Tracheal epithelial cell (primary cell): ENCODE data around the gene SHOC1. TPM values are rescaled to one million over a fixed set of nuclear protein-coding genes. Genes with fewer than 3 reads are reported as not detected.

Experiments
- total RNA-seq: library from RNA; depleted of rRNA; stranded (reverse); fragments of >200 nt; gene quantifications from 2 replicates; pipeline ENCODE4 v1.2.1, GENCODE V29; 2014

SHOC1 gene
- under 0.01 TPM in 1 of 2 replicates, not detected in the other for total RNA-seq

DNA sequence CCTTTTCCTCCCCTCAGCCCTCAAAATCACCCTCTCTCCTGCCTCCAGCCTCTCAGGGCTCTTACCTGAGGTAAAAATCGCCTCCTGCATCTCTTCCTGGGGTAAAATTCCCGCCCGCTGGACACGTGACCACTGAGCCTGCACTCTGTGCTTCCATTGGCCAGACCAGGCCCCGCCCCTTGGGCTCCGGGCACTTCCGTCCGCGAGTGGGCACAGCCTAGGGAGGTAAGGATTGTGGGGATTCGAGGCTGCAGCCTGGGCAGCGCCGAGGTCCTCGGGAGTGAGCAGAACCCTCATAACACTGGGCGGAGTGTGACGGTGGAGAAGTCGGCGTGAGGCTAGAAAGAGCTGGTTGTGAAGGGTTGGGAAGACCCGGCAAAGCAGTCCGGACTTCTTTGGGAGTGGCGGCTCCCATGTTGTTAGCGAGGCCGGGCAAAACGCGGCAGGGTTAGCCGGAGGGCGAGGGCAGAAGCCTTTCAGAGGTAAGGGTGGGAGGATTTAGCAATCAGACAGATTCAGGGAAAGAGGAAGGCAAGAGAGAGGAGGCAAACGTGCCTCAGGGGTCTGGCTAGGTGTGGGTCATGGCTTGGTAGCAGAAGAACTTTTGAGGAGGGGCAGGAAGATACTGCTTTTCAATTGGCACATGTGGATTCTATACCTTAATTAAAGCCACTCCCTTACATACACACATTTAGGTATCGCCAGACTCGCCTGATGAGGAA lies at the start of gene SHOC1:
Gene SHOC1 (minus strand): TSS at position 103 of the 722 bp plus-strand sequence. CDS start 3,519 bp downstream, outside the sequence.

Other genes starting within 250 kb of the SHOC1 start
- 53.3 and 74.6 TPM in 2 replicates for gene PTGR1, start 195.3 kb downstream of the SHOC1 start, total RNA-seq
- gene DNAJC25, start 163.6 kb downstream of the SHOC1 start, total RNA-seq: 6.4 and 12.0 TPM in 2 replicates
- gene GNG10, start 133.3 kb downstream of the SHOC1 start, total RNA-seq: 48.7 and 52.4 TPM in 2 replicates
- 67.8 and 198 TPM in 2 replicates for gene UGCG, start 101.9 kb upstream of the SHOC1 start, total RNA-seq